Stimulated activated CD8-positive, alpha-beta memory T cell treated with anti-CD3 and anti-CD28 coated beads, Interleukin-12 subunit alpha, Interleukin-12 subunit beta, amount 100 ng/mL, for 24 hours (primary cell): Measurements from ENCODE around the gene SYCP2L.
"Not testable (repeated sequence)": the region's sequence is repeated elsewhere in the genome, so short reads cannot be mapped to it uniquely, and the experiment has no call there.

ENCODE experiments used
- DNase-seq: peaks from one replicate; pipeline ENCODE4 v3.0.0-alpha.2; 2020; ENCODE audit errors: extremely low read depth

Gene SYCP2L

DNA sequence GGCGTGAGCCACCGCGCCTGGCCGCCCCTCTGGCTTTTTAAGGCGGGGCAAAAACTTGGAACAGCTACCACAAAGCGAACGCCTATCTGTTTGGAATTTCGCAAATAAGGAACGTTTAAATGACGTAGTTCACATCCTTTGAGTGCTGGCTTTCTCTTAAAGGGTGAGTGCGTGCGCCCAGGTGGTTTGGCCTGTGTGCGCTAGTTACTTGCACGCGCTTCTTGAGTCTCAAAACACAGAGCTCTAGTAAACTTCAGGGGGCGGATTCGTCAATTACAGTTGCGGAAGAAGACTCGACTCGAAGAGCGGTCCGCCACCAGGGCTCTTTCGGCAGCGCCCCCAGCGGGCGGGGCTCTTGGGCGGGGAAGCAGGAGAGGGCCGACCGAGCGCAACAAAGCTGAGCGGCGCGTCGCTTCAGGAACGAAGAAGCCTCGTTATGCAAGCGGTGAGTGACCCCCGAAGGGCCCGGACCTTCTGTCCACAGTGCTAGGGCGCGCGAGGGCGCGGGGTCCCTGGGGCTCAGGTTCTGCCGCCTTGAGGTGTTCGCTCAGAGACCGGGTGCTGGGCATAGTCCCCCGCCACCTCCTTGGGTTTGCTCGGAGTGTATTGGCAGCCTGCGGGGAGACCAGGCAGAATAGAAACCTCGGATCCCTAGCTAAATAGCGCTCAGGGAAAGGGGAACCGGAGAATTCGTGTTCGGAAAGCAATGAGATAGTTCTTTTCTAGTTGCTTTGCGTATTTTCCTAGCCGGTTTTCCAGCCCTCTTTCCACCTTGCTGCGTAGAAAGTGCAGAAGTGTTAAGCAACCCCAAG is at the start of gene SYCP2L:
Gene SYCP2L (plus strand): TSS at position 362 of the 812 bp plus-strand sequence. CDS start 75 bp downstream, at position 437.
- no peak for DNase-seq

DNA sequence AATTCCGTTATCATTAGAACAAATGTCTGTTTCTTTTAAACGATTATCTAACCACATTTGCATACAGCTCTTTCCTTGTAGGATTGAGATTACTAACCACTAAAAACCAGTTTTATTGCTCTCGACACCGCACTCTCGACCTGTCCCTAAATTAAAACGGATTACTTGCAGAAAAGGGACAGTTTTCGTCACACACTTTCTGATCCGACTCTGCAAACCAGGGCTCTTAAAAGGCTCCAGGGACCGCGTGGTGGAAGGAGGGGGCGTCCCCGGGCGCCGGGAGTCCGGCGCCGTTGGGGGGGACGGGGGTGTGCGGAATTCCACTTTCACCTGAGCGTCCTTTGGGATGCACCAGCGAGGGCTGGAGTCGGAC is 49.2 kb upstream of the SYCP2L start:
- no peak for DNase-seq

DNA sequence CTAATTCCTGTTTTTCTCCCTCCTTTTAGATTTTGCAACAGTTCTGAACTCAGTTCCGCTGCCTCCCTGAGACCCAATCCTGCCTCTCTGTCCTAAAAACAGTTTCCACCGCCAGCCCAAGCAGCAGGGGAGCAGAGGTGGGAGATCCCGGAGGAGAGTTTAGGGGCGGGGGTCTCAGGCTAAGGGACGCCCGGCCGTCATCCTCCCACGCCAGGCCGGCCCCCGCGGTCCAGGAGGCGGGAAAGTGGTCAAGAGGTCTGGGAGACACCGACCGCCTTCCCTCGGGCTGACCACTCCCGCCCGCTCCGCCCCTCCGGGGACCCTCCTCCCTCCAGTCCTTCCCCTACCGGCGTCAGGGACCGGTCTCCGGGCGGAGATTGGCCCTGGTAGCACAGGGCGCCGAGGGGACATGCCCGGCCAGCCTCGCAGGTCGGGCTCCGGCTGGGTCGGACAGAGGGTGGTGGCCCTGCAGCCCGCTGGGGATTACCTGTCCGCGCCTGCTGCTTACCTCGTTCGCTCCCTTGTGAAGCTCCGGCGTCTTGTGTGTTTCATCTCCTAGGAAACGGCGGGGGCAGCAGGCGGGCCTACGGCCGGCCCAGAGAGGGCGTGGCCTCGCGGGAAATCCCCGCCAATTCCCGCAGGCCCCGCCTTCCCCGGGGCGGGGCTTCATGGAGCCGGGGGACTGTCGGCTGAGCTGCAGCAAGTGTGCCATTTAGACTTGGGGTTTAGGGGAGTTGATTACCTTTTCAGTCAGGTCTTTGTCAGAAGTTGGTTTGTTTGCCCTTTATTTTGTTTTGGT is 48.7 kb upstream of the SYCP2L start, which contains the start of gene MAK:
Gene MAK (minus strand): TSS at position 545 of the 799 bp plus-strand sequence. CDS start 7,891 bp downstream, outside the sequence.
- DNase-seq: peak; percentile 56

DNA sequence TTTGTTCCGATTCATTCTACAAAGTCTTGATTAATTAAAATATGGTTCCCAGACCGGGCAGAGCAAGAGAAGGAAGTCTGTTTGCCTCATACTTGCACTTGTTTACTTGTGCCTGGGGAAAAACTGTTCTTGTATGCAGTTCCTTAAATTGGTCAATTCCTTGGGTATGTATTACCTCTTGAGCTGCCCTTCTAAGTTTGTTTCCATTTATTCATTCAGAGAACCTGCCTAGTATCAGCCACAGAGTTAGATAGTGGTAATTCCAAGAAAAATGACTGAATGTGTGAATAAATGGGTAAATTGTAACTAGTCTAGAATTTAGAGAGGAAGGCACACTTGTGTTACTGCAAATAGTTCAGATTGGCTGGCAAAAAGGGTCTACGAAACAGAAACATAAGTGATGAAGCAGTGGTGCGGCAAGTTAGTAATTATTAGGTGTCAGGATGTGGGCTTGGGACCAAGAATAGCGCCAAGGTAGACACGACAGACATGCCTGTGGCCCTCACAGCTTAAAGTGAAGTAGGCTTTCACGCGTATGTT is 48.0 kb upstream of the SYCP2L start:
- DNase-seq: no peak

DNA sequence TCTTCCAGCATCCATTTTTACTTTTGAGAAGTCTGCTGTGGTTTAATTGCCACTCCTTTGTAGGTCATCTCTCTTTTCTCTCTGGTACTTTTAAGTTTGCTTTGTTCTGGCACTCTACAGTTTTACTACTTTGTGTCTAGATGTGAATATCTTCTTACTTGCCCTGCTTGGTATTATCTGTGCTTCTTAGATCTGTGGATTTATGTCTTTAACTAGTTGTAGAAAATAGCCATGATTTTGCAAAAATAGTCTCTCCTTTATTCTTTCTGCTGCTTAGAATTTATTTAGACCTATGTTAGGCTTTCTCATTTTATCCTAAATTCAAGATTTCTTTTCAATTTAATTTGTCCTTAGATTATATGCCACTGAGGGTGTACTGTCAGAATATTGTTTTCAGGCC is 43.3 kb upstream of the SYCP2L start:
- DNase-seq: no peak

DNA sequence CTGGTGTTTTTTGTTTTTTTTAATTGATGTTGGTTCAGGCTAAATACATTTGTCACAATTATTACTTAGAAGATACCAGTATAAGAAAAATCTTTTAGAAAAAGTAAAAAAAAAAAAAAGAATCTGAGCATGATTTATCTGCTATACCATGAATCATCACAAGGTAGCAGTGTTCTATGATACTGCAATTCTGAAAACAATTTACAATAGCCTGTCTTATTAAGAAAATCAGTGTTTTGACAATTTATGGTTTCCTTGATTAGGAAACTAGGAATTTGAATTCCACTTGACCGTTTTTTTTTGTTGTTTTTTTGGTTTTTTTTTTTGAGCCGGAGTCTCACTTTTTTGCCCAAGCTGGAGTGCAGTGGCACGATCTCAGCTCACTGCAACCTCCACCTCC is 39.2 kb upstream of the SYCP2L start:
- DNase-seq: no peak

DNA sequence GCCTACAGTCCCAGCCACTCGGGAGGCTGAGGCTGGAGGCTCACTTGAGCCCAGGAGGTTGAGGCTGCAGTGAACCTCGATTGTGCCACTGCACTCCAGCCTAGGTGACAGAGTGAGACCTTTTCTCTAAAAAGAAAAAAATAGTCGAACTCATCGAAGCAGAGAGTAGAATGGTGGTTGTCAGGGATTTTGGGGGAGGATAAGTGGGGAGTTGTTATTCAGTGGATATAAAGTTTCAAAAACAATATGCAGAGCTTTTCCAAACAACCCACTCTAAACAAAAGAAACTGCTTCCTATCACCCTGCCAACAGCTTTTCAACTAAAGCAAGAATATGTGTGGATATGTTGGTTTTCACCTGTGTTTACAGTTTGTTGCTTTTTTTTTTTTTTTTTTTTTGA is 37.0 kb upstream of the SYCP2L start:
- no peak for DNase-seq

DNA sequence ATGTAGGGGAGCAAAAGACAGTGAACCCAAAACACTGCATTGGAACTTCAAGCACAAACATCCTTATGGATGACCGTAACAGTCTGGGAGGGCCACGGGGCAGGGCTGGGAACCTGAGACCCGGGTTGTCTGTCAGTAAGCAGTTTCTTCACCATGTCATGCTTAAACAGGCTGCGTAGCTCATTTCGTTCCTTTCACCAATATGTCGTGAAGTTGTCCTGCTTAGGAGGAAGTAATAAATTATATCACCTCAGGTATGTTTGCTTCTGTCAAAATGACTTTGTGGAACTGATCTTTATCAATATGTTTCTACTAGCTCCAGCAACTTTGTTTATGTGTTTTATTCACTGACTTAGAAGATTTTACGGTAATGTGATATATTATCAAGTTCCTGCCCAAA is 36.1 kb upstream of the SYCP2L start:
- no peak for DNase-seq

DNA sequence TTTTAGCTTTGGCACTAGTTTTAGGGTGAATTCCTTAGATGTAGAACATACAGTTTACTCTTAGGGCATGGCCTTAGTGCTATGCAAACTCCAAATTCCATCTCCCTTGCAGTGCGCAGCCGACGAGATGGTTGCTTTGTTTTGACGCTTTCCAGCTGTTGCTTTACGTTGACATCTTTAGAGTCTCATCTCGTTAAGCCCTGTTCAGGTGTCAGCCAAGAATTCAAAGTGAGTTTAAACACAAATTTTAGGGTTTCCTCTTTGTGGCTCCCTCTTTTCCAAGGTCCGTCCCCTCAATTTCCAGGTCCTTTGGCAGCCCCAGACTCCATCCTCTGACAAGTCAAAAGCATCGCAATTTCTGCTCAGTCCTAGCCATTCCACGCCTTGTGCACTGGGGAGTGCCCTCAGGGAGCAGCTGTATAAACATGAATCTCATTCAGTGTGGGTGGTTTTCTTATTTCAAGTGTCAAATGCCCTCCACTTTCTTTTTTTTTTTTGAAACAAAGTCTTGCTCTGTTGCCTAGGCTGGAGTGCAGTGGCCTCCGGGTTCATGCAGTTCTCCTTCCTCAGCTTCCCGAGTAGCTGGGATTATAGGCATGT is 34.4 kb upstream of the SYCP2L start:
- no peak for DNase-seq

DNA sequence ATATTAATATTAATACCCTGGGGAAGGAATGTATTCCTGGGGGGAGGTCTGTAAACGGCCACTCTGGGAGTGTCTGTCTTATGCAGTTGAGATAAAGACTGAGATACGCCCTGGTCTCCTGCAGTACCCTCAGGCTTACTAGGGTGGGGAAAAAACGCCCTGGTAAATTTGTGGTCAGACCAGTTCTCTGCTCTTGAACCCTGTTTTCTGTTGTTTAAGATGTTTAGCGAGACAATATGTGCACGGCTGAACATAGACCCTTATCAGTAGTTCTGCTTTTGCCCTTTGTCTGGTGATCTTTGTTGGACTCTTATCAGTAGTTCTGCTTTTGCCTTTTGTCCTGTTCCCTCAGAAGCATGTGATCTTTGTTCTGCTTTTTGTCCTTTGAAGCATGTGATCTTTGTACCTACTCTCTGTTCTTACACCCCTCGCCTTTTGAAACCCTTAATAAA is 33.0 kb upstream of the SYCP2L start:
- not testable (repeated sequence) for DNase-seq

DNA sequence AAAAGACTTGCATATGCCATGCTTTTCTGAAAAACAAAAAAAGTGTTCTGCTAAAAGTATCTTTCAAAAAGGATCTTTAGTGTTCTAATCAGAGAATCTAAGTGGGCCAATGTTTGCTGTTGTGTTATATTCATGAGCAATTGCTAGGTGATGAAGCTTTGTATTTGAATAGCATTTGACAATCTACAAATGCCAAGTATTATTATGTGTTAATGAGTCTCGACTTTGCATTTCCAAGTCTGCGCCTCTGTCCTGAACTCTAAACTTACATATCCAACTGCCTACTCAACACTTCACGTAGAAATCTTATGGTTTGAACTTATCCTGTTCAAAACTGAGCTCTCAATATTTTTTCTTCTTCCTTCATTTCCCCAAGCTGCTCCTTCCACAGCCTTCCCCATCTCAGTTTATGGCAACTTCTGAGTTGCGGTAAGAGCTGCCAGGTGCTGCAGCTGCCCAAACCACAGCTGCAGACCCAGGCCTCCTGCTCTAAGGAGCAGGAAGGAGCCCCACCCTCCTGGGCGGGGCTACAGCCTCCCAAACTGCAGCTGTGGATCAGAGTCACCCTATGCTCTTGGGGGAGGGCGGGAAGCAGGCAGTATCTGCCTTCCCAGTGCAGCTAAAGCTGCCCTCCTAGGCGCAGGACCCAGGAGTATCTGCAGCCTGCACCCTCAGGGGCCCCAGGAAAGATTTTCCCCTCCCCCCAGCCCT is 31.8 kb upstream of the SYCP2L start:
- DNase-seq: no peak

DNA sequence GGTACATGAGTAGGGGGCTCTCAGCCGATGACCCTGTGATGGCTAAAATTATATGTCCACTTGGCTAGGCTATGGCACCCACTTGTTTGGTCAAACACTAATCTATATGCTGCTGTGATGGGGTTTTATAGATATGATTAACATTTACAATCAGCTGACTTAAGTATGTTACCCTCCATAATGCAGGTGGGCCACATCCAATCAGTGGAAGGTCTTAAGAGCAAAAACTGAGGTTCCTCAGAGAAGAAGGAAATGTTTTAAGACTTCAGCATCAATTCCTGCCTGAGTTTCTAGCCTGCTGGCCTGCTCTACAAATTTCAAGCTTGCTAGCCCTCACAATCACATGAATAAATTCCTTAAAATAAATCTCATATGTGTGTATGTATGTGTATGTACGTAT is 29.6 kb upstream of the SYCP2L start:
- DNase-seq: no peak

DNA sequence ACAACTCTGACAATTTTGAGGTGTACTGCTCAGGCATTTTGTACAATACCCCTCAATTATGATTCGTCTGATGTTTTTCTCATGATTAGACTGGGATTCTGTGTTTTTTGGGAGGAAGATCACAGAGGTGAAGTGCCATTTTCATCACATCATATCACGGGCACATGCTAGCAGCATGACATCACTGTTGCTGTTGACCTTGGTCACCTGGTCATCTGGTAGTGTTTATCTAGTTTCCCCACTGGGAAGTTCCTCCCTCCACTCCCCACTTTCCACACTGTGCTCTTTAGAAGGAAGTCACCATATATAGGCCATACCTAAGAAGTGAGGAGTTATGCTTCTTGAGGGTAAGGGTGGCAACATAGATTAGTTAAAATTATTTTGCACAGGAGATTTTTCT is 25.8 kb upstream of the SYCP2L start:
- no peak for DNase-seq

DNA sequence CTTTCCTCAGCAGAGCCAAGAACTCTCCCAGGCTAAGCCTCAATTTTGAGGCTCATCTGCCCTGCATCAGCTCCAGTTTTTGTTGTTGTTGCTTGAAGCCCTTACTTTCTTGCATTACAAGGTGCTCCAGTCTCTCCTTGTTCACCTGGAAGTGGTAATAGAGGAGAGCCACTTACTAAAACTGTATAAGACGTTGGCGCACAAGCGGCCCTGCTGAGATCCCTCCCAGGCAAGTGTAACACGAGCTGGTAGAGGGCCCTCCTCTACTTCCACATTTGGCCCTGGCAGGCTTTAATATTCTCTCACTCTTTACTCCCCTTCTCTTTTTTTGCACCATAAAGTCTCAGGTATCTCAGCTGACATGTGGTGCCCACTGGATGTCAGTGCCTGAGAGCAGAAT is 24.5 kb upstream of the SYCP2L start:
- no peak for DNase-seq

DNA sequence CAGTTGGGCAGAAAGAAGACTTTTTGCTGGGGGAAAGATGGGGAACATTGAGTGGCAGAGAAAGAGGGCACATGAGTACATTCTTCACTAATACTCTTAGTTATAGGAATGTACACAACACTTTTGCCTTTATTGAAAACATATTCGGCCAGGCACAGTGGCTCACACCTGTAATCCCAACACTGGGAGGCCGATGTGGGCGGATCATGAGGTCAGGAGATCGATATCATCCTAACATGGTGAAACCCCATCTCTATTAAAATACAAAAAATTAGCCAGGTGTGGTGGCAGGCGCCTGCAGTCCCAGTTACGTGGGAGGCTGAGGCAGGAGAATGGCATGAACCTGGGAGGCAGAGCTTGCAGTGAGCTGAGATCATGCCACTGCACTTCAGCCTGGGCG is 23.8 kb upstream of the SYCP2L start:
- DNase-seq: not testable (repeated sequence)

DNA sequence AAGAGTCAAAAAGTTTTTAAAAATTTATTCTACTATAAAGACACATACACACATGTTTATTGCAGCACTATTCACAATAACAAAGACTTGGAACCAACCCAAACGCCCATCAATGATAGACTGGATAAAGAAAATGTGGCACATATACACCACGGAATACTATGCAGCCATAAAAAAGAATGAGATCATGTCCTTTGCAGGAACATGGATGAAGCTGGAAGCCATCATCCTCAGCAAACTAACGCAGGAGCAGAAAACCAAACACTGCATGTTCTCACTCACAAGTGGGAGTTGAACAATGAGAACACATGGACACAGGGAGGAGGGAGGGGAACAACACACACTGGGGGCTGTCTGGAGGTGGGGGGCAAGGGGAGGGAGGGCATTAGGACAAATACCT is 20.1 kb upstream of the SYCP2L start:
- DNase-seq: not testable (repeated sequence)

DNA sequence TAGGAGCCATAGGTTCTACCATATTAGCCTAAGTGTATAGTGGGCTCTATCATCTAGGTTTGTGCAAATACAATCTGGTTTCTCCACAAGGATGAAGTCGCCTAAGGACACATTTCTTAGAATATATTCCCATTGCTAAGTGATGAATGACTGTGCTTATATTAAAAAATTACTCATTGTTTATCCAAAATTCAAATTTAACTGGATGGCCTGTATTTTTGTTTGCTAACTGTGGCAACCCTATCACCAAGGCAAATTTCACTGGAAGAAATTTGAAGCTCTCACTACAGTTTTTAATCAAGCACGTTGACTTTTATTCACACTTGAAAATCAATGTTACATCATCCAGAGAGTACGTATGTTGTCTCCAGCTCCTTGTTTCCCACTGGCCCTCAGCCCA is 18.9 kb upstream of the SYCP2L start:
- no peak for DNase-seq

DNA sequence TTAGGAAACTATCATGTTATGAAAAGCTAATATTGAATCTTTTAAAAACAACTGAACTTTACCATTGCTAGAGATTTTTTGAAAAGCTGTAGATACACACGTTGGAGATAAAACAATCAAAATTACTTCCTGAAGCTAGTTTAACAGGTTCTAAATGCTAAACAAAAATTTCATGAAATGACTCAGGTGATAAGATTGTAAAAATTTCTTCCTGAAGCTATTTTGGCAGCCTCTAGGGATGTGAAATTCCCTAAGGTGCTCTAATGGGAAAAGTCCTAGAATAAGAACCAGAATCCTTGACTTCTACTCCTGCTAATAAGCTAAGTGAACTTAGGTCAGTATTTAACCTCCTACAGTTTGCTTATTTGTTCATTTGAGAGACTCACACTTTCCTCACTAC is 13.5 kb upstream of the SYCP2L start:
- DNase-seq: no peak

DNA sequence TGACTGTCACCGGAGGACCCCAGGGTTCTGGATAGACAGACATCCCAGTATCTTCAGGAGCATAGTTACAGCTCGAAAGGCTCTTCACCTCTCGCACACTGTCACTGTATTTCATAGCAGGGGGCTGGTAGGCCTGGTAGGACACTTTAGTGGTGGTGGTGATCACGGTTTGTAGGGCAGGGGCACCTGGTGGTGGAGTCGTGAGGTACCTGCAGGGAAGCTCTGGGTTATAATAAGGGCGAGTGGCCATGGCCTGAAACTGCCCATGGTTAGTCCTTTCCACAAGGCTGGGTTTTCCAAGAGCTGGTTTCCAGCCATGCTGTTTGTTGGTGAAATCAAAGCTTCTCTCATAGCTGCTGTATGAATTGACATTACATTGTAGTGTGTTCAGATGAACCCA is 12.6 kb upstream of the SYCP2L start:
- DNase-seq: no peak

DNA sequence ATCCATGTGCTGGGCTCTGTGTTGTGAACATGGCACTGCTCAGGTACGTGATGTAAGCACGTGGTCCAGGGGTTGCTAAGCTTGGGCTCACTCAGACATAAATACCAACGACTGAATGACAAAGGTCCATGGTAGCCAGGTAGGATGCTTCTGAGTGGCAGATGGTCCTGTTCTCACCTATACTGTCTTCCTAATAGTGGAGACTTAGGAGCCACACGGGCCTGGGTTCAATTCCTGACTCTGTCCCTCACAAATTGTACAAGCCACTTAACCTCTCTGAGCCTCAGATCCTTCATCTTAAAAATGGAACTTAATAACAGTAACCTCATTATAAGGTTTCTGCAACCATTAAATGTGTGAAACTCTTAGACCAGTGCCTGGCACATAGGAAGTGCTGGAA is 11.8 kb upstream of the SYCP2L start:
- no peak for DNase-seq

DNA sequence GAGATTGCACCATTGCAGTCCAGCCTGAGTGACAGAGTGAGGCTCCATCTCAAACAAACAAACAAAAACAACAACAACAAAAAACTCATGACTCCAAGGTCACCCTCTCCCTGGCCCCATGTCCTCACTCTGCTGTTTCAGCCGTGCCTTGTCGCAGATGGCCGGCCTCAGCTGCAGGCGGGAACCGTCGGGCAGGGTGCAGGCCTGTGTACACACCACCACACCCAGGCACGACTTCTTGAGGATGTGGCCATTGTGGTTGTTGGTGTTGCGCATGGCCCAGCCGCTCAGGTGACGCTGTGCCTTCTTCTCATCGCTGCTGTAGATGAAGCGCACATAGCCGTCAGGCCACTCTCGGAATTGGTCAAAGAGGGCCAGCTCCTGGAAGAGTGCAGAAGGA is 9.8 kb upstream of the SYCP2L start:
- DNase-seq: no peak

DNA sequence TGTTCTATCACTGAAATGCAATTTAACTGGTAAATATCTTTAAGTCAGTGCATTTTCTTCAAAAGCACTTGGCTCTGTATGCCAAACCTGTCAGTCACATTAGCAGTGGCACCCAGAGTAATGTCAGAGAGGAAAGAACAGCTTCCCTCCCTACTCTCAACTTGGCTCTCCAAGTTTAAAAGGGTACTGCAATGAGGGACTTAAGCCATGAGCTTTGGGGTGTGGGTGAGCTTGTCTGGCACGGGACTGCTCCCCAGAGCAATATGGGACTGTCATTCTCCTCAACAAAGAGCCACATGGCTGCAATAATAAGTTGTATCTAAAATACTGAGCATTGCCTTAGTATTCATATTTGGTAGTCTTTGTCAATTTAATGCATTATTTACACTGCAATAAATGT is 9.0 kb upstream of the SYCP2L start:
- no peak for DNase-seq
